HepG2 (cell line): ENCODE data around the gene EPN3. TPM values are rescaled to one million over a fixed set of nuclear protein-coding genes. Genes with fewer than 3 reads are reported as not detected.

Experiments
- BORCS8-MEF2B ChIP-seq: sonication (generic); formaldehyde crosslinking; IDR thresholded peaks from 2 replicates; pipeline ENCODE4 v1.8.0; 2022; ENCODE audit warnings: mild to moderate bottlenecking, missing genetic modification reagents
- GZF1 ChIP-seq: sonication (generic); formaldehyde crosslinking; IDR thresholded peaks from 2 replicates; pipeline ENCODE4 v1.5.1; 2020; ENCODE audit warnings: mild to moderate bottlenecking, missing genetic modification reagents
- KDM6A ChIP-seq: IDR thresholded peaks from 2 replicates; pipeline ENCODE4 v1.6.1; 2016; ENCODE audit warnings: low read depth
- MYNN ChIP-seq: sonication (generic); formaldehyde crosslinking; IDR thresholded peaks from 2 replicates; pipeline ENCODE4 v1.4.0; 2020; ENCODE audit warnings: mild to moderate bottlenecking, low read depth, missing genetic modification reagents
- PHB2 ChIP-seq: fragments of 450-650 bp; IDR thresholded peaks from 2 replicates; pipeline ENCODE4 v1.6.1; 2018; ENCODE audit not compliant: partially characterized antibody
- RARA ChIP-seq: IDR thresholded peaks from 2 replicates; pipeline ENCODE4 v1.6.1; 2016; ENCODE audit warnings: missing genetic modification reagents, missing compliant biosample characterization
- RXRB ChIP-seq: IDR thresholded peaks from 2 replicates; pipeline ENCODE4 v1.6.1; 2016; ENCODE audit warnings: borderline replicate concordance, missing genetic modification reagents, missing compliant biosample characterization
- SP2 ChIP-seq: sonication (generic); formaldehyde crosslinking; IDR thresholded peaks from 2 replicates; pipeline ENCODE4 v1.5.1; 2020; ENCODE audit warnings: mild to moderate bottlenecking, missing genetic modification reagents
- YEATS4 ChIP-seq: sonication (generic); formaldehyde crosslinking; IDR thresholded peaks from 2 replicates; pipeline ENCODE4 v1.4.0; 2020; ENCODE audit warnings: missing genetic modification reagents, borderline replicate concordance
- ZBTB8A ChIP-seq: sonication (generic); formaldehyde crosslinking; IDR thresholded peaks from 2 replicates; pipeline ENCODE4 v1.4.0; 2020; ENCODE audit warnings: mild to moderate bottlenecking, low read depth, missing genetic modification reagents, borderline replicate concordance
- ZNF3 ChIP-seq: IDR thresholded peaks from 2 replicates; pipeline ENCODE4 v1.7.0; 2017; ENCODE audit warnings: inconsistent platforms
- ZNF331 ChIP-seq: sonication (generic); formaldehyde crosslinking; IDR thresholded peaks from 2 replicates; pipeline ENCODE4 v1.4.0; 2020; ENCODE audit warnings: missing genetic modification reagents
- ZNF367 ChIP-seq: sonication (generic); formaldehyde crosslinking; IDR thresholded peaks from 2 replicates; pipeline ENCODE4 v1.4.0; 2020; ENCODE audit warnings: missing genetic modification reagents, borderline replicate concordance
- ZNF501 ChIP-seq: sonication (generic); formaldehyde crosslinking; IDR thresholded peaks from 2 replicates; pipeline ENCODE4 v1.5.1; 2020; ENCODE audit warnings: mild to moderate bottlenecking, moderate library complexity, missing genetic modification reagents
- ZNF670 ChIP-seq: sonication (generic); formaldehyde crosslinking; IDR thresholded peaks from 2 replicates; pipeline ENCODE4 v1.8.0; 2022; ENCODE audit warnings: mild to moderate bottlenecking, missing genetic modification reagents, borderline replicate concordance
- ZSCAN31 ChIP-seq: sonication (generic); formaldehyde crosslinking; IDR thresholded peaks from 2 replicates; pipeline ENCODE4 v1.5.0; 2020; ENCODE audit warnings: low read depth, mild to moderate bottlenecking, missing genetic modification reagents
- polyA plus RNA-seq, 8 experiments: library from polyadenylated mRNA; depleted of rRNA in 3 of 8; stranded (reverse) in 7 of 8; unstranded in 1 of 8; fragments of >200 nt; fragmentation: Illumina TruSeq in 4 of 8; extraction: Trizol in 4 of 8; gene quantifications; 2 replicates each; pipeline versions ENCODE4 v1.2.1 to v1.2.3, GENCODE V29; 2011 to 2016; ENCODE audit warnings: low read depth in 4 of 8, missing spikeins in 1 of 8, mixed read lengths in 1 of 8; ENCODE audit not compliant: insufficient read depth in 1 of 8
- total RNA-seq, 5 experiments: library from RNA; depleted of rRNA; stranded (reverse); fragments of >200 nt; fragmentation: Illumina TruSeq; extraction: Trizol; gene quantifications; 2 replicates each; pipeline ENCODE4 v1.2.3, GENCODE V29; 2016; ENCODE audit warnings: low read depth in 1 of 5
- TF ChIP-seq, protein P1 (sequence below): sonication (generic); formaldehyde crosslinking; conservative IDR thresholded peaks from 2 replicates; pipeline ENCODE4 v1.4.0; 2020; ENCODE audit warnings: missing genetic modification reagents
- TF ChIP-seq, protein P2 (sequence below): sonication (generic); formaldehyde crosslinking; IDR thresholded peaks from 2 replicates; pipeline ENCODE4 v1.4.0; 2020; ENCODE audit warnings: missing genetic modification reagents, borderline replicate concordance
- TF ChIP-seq, protein P3 (sequence below): sonication (generic); formaldehyde crosslinking; IDR thresholded peaks from 2 replicates; pipeline ENCODE4 v1.4.0; 2020; ENCODE audit warnings: mild to moderate bottlenecking, missing genetic modification reagents
- TF ChIP-seq, protein P4 (sequence below): sonication (generic); formaldehyde crosslinking; IDR thresholded peaks from 2 replicates; pipeline ENCODE4 v1.5.1; 2020; ENCODE audit warnings: missing genetic modification reagents, mild to moderate bottlenecking, borderline replicate concordance
- TF ChIP-seq, protein P5 (sequence below): sonication (generic); formaldehyde crosslinking; IDR thresholded peaks from 2 replicates; pipeline ENCODE4 v1.8.0; 2022; ENCODE audit warnings: mild to moderate bottlenecking, missing genetic modification reagents; ENCODE audit not compliant: insufficient replicate concordance

The EPN3 gene
- total and polyA plus RNA-seq, 2 of the 13 experiments (the other 11 are each of a cell fraction or from before 2014, with no cell fraction given) = 0.11 to 0.95 TPM

DNA sequence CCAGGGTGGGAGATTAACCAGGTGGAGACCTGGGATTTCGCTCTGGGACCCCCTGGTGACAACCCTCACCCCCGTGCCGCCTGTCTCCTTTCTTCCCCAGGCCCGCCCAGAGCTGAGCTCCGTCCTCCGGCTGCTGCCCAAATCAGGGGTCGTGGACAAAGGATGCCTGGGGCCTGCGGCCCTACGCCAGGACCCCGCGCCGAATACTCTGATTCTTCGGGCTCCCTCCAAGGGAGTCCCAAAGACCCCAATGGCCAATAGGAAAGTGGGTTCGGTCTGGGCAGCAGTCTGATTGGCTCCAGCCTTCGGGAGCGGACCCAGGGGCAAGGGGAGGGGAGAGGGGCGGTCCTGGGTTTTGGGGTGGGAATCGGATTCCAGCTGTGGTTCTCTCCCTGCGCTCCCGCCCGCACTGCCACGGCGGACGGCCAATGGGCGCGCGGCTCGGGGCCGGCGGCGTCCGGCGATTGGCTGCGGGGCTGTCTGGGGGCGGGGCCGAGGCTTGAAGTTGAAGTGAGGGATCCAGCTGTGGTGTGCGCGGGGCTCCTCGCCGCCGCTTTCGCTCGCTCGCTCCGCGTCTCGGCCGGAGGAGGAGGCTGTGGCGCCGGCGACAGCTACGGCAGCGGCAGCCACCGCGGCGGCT, 27.8 kb downstream of the EPN3 start, which contains the start of gene CACNA1G (continued):
- no peak for TF ChIP-seq RXRB
- no peak for TF ChIP-seq ZNF3 (CRISPR knock-in tag)
- no peak for TF ChIP-seq KDM6A
- TF ChIP-seq SP2 (CRISPR knock-in tag) = peak; percentile 91
- no peak for TF ChIP-seq ZSCAN31 (CRISPR knock-in tag)
- TF ChIP-seq, protein P1, sequence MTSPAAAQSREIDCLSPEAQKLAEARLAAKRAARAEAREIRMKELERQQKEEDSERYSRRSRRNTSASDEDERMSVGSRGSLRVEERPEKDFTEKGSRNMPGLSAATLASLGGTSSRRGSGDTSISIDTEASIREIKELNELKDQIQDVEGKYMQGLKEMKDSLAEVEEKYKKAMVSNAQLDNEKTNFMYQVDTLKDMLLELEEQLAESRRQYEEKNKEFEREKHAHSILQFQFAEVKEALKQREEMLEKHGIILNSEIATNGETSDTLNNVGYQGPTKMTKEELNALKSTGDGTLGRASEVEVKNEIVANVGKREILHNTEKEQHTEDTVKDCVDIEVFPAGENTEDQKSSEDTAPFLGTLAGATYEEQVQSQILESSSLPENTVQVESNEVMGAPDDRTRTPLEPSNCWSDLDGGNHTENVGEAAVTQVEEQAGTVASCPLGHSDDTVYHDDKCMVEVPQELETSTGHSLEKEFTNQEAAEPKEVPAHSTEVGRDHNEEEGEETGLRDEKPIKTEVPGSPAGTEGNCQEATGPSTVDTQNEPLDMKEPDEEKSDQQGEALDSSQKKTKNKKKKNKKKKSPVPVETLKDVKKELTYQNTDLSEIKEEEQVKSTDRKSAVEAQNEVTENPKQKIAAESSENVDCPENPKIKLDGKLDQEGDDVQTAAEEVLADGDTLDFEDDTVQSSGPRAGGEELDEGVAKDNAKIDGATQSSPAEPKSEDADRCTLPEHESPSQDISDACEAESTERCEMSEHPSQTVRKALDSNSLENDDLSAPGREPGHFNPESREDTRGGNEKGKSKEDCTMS (CRISPR knock-in tag) = no peak
- TF ChIP-seq BORCS8-MEF2B (CRISPR knock-in tag) = no peak
- no peak for TF ChIP-seq ZNF367 (CRISPR knock-in tag)
- TF ChIP-seq, protein P2, sequence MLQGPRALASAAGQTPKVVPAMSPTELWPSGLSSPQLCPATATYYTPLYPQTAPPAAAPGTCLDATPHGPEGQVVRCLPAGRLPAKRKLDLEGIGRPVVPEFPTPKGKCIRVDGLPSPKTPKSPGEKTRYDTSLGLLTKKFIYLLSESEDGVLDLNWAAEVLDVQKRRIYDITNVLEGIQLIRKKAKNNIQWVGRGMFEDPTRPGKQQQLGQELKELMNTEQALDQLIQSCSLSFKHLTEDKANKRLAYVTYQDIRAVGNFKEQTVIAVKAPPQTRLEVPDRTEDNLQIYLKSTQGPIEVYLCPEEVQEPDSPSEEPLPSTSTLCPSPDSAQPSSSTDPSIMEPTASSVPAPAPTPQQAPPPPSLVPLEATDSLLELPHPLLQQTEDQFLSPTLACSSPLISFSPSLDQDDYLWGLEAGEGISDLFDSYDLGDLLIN (CRISPR knock-in tag) = no peak
- TF ChIP-seq PHB2 = no peak
- no peak for TF ChIP-seq ZNF670 (CRISPR knock-in tag)
- no peak for TF ChIP-seq ZBTB8A (CRISPR knock-in tag)
- no peak for TF ChIP-seq YEATS4 (CRISPR knock-in tag)
- TF ChIP-seq, protein P3, sequence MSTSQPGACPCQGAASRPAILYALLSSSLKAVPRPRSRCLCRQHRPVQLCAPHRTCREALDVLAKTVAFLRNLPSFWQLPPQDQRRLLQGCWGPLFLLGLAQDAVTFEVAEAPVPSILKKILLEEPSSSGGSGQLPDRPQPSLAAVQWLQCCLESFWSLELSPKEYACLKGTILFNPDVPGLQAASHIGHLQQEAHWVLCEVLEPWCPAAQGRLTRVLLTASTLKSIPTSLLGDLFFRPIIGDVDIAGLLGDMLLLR (CRISPR knock-in tag) = 0 out of 2 replicates have a peak, but pooled peaks have one; percentile 54
- TF ChIP-seq GZF1 (CRISPR knock-in tag) = no peak
- no peak for TF ChIP-seq RARA (CRISPR knock-in tag)
- TF ChIP-seq, protein P4, sequence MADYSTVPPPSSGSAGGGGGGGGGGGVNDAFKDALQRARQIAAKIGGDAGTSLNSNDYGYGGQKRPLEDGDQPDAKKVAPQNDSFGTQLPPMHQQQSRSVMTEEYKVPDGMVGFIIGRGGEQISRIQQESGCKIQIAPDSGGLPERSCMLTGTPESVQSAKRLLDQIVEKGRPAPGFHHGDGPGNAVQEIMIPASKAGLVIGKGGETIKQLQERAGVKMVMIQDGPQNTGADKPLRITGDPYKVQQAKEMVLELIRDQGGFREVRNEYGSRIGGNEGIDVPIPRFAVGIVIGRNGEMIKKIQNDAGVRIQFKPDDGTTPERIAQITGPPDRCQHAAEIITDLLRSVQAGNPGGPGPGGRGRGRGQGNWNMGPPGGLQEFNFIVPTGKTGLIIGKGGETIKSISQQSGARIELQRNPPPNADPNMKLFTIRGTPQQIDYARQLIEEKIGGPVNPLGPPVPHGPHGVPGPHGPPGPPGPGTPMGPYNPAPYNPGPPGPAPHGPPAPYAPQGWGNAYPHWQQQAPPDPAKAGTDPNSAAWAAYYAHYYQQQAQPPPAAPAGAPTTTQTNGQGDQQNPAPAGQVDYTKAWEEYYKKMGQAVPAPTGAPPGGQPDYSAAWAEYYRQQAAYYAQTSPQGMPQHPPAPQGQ (CRISPR knock-in tag) = no peak
- 0 out of 2 replicates have a peak, but pooled peaks have one; percentile 28 for TF ChIP-seq ZNF501 (CRISPR knock-in tag)
- TF ChIP-seq, protein P5, sequence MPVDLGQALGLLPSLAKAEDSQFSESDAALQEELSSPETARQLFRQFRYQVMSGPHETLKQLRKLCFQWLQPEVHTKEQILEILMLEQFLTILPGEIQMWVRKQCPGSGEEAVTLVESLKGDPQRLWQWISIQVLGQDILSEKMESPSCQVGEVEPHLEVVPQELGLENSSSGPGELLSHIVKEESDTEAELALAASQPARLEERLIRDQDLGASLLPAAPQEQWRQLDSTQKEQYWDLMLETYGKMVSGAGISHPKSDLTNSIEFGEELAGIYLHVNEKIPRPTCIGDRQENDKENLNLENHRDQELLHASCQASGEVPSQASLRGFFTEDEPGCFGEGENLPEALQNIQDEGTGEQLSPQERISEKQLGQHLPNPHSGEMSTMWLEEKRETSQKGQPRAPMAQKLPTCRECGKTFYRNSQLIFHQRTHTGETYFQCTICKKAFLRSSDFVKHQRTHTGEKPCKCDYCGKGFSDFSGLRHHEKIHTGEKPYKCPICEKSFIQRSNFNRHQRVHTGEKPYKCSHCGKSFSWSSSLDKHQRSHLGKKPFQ (CRISPR knock-in tag) = no peak
- no peak for TF ChIP-seq ZNF331 (CRISPR knock-in tag)
- no peak for TF ChIP-seq MYNN (CRISPR knock-in tag)
